Endothelial cell of umbilical vein (primary cell): ENCODE data around the gene PPP1R12A.

Source experiments
- CTCF ChIP-seq, 2 donors: IDR thresholded peaks; 1 replicate in 1 of 2; 2 replicates in 1 of 2; pipeline ENCODE4 v1.5.1; 2011; ENCODE audit warnings: low read length in 2 of 2, mild to moderate bottlenecking in 2 of 2, moderate library complexity in 2 of 2, control low read depth in 1 of 2, inconsistent platforms in 1 of 2, low read depth in 1 of 2; ENCODE audit not compliant: insufficient read depth in 1 of 2; ENCODE audit errors: extremely low read depth in 1 of 2
- EZH2 ChIP-seq: IDR thresholded peaks from 2 replicates; pipeline ENCODE4 v1.6.1; 2012; ENCODE audit warnings: borderline replicate concordance, low read depth, mild to moderate bottlenecking, moderate library complexity, low read length, inconsistent platforms; ENCODE audit not compliant: severe bottlenecking
- MYC ChIP-seq: IDR thresholded peaks from one replicate; pipeline ENCODE4 v1.6.1; 2011; ENCODE audit warnings: mild to moderate bottlenecking, low read depth, low read length
- POLR2A ChIP-seq: IDR thresholded peaks from 2 replicates; pipeline ENCODE4 v1.6.1; 2012; ENCODE audit warnings: low read depth, mild to moderate bottlenecking, control low read depth, low read length

GRCh38 chr12:79955561-79955960, 20.7 kb upstream of the PPP1R12A start:
- TF ChIP-seq EZH2 (no peak), CTCF (IDR thresholded peaks at IDR 0.05; ENCODE audit: extremely low read depth in 1 of 2, insufficient read depth in 1 of 2, low read depth in 1 of 2, low read length in 2 of 2) (no peak), POLR2A (no peak), MYC (no peak)
